NCI-H774 (cell line): Measurements from ENCODE around the gene ARL2BP.

Experiments
- DNase-seq: peaks from one replicate; lab custom pipeline; 2025; lab: John Stamatoyannopoulos, UW

The ARL2BP gene

DNA sequence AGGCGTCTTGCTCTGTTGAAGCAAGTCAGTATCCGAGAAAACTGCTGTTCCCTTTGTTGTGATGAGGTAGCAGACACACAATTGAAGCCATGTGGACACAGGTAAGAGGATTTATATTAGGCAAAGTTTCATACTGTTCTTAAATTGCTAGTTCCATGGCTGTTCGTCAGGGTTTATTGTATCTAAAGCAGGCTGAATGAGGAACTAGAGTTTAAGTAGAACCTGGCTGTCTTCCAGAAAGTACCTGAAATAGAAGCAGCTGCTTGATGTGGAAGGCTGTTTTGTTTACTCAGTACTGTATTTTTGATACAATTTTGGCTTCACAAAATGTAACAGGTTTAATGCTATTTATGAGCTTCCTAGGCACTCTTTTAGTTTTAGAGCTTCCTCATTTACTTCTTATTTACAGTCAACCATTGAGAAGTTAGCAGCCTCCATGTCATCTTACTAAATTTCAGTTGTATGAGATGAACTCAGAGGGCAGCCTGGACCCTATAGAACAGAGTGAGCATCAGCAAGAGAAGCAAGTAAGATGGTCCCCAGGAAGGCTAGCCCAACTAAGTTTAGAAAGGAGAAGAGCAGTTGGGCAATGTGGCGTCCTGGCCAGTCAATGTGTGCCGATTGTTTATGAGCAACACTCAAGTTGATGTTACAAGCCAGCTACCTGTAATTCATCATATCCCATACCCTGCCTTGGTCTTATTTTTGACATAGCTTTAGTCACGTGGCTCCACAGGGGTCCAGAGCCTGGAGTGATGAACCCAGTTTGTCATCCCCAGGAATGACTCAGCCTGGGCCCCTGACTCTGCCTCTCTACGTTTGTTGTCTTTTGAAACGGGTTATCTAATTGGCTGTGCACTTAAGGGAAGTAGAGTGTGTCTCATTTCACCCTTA, 9.7 kb upstream of the ARL2BP start:
- peak; percentile 46 for DNase-seq

- no peak for DNase-seq
Observed at GRCh38 chr16:57236022-57236350, 9.1 kb upstream of the ARL2BP start.

- no peak for DNase-seq
Observed at GRCh38 chr16:57238682-57239081, 6.4 kb upstream of the ARL2BP start.

DNA sequence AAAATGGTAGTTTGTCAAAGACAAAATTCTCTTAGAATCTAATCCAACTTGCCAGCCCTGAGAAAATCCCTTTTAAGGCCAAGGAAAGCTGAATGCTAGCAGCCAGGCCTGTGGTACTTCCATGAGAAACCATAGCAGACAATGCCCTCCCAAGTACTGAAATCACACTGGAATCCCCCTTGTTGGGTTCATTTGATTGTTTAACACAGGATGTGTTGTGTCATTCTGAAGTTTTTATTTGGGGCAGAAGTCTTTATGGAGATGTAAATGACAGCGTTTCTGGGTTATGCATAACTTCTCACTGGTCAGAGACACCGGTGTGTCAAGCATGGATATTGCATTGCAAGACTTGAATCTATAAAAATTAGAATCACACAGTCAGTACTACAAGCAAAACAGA, 6.0 kb upstream of the ARL2BP start:
- no peak for DNase-seq

DNA sequence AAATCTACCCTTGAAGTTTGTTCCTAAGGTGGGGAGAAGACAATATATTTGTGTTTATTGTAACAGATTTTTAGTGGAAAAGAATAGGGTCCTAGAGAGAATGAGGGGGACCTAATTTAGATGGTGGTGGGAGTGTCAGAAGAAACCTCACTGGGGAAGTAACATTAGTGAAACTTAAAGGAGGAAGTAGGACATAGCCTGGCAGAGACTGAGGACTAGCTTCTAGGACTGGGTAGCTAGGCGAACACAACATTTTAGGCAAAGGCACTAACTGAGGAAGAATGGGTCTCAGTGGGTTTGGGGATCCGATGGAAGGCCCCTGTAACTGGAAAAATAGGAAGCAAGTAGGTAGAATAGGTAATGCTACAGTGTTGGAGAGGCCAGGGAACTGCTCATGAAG, 4.2 kb upstream of the ARL2BP start:
- no peak for DNase-seq

GRCh38 chr16:57242650-57243049, 2.4 kb upstream of the ARL2BP start:
- DNase-seq: no peak

DNA sequence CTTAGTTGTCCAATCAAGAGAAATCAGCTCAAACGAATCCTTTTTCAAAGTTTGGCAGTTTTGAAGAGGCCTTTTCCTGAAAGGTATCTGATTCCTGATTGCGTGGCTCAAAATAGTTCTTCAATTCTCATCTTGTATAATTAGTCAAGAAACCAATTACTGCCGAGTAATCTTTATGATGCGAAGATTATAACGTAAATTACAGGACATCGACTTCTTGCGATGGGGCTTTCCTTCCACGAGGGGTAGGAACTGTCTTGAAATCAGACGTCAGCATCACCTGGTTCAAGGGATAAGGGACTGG, 644 bp upstream of the ARL2BP start:
- no peak for DNase-seq

DNA sequence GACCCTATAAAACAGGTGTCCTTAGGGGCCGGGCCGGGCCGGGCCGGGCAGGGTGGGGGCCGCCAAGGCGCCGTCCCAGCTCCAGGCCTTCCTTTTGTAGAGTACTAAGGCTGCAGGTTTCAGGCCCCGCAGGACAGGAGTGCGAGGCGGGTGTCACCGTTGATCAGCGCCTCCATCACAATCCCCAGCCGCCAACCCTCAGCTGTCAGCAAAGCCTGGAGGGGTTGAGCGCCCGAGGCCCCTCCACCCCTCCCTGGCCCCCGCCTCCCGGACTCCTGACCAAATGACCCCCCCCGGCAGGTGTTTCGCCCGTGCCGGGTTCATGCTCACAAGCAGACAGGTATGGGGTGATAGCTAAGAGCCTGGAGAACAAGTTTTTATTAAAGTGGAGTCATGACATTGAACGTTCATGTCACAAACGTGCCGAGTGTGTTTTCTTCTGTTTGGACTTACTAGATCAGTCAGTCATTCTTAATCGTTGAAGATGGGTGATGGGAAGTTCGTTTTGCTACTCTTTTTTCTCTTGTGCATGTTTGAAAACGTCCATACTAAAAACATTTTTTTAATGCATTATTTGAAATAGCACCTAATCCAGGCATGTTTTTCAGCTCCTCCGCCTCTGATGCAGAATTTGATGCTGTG, 534 bp downstream of the ARL2BP start:
- no peak for DNase-seq

DNA sequence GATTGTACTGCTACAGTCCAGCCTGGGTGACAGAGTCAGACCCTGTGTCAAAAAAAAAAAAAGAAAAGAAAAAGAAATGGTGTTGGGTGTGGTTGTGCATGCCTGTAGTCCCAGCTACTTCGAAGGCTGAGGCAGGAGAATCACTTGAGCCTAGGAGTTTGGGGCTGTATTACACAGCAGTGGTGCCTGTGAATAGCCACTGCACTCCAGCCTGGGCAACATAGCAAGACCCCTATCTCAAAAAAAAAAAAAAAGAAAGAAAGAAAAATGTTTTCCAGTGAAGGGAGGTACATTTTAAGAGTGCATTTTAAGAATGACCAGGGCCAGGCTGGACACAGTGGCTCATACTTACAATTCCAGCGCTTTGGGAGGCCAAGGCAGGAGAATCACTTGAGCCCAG, 6.3 kb downstream of the ARL2BP start:
- DNase-seq: no peak

- DNase-seq: no peak
Observed at GRCh38 chr16:57252148-57252721, 7.2 kb downstream of the ARL2BP start.

DNA sequence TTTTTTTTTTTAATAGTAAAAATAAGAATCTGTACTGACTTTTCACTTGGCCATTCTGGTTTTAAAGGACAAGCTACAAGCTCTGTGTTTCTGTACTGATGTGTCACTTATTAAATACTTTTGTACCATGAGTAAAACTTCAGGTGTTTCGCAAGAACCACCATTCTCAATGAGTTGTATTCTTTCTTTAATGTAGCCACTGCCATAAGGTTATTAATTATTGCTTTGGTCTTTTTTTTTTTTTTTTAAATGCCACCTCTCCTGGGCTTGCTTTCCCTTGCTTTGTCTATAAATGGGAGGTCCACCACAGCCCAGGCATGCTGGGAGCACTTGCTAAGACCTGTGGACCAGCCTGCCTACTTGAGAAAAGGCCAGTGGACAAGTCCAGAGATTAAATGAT, 8.4 kb downstream of the ARL2BP start:
- no peak for DNase-seq

- no peak for DNase-seq
Observed at GRCh38 chr16:57255686-57256415, 10.8 kb downstream of the ARL2BP start.

DNA sequence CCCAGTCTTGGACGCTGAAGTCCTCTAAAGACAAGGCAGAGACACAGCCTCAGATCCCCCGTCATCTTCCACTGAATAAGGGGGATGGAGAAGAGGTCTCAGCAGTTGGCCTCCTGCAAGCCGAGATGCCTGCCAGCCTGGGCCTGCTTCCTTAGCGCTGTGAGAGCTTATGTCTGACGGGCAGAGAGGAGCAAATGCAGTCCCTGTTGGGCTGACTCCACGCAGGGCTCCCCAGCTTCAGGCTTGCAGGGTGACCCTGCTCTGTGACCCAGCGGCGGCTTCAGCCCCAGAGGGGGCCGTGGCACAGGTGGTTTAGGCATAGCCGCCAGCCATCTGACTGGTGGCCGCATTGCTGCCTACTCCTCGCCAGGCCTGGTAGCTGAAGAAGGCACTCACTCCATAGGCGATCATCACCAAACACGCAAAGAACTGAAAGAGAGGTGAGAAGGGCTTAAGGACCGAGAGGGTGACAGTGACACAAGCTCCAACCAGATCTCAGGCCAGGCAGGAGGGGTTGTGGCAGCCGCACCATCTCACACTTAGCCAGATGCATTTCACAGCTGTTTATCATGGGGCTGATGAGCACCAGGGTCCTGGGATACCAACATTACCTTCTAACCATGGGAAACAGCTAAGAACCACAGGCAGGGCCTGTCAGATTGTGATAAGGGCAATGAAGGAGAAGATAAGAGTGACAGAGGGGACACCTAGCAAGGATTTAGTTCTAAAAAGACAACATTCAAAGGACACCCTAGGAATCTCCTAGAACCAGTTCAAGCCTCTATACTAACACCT, 11.7 kb downstream of the ARL2BP start:
- DNase-seq: no peak

GRCh38 chr16:57257455-57258070, 12.5 kb downstream of the ARL2BP start:
- DNase-seq: no peak

- DNase-seq: no peak
Observed at GRCh38 chr16:57258226-57258909, 13.3 kb downstream of the ARL2BP start.

DNA sequence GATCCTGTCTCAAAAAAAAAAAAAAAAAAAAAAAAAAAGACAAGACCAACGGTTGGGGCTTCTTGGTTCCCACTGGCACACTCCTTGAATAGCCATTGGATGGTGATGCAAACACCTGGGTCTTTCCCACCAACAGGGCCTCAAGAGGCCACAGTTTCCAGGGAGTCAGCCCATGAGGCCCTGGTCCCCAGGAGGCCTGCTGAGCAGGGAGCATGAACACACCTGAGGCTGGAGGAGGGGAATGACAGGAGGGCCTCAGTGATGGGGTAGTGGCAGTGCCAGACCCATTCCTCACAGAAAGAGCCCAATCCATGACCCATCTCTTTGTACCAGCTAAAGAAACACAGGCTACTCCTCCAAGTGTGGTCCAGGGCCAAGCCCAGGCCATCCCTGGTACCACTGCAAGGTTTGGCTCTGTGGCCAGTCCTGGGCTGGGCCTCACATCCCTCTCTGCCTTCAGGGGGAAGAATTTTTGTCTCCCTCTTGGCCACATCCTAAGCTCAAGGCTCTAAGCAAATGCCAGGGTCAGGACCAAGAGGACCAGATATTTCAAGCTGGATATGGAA, 13.9 kb downstream of the ARL2BP start:
- DNase-seq: no peak

DNA sequence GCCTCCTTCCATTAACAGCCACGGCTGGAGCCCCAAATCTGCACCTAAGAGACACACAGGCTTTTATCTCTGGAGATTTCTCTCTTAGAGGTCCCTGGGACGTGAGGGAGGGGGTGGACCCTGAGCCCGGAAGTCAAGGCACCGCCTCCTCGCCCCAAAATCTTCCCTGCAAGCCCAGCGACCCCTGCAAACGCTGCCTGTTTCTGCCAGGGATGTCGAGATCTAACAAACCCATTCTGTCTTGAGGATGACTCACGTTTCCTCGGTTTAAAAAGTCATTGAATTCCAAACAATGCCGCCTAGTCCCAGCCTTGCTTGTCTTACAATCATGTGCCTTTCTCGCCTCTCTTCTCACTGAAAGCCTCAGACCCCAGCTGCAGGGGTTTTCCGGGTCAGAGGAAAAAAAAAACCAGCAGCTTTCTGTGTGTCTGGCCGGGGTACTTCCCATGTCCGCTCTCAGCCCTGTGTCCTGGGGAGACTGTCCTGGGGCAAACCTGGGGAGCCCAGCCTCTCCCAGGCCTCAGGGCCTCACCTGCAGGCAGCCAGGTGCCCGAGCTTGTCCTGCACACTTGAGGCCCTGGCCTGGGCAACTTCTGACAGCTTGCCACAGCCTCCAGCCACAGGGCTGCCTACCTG, 15.4 kb downstream of the ARL2BP start:
- DNase-seq: no peak

- DNase-seq: no peak
Observed at GRCh38 chr16:57261806-57262205, 16.7 kb downstream of the ARL2BP start.

GRCh38 chr16:57262841-57263540, 17.9 kb downstream of the ARL2BP start:
- DNase-seq: no peak
